HL-60/S4 treated with phorbol 12-myristate 13-acetate at 8.2 ng/mL for 4 days and 3 days (cell line): ENCODE measurements around the gene ATP6V0D1.

Experiments
- in situ Hi-C: fragments of 300-500 bp; cut with MboI; formaldehyde crosslinking; loops from 2 replicates; pipeline ENCODE4 v1.15.0; 2022; ENCODE audit warnings: low sequenced_read_pairs

The ATP6V0D1 gene

GRCh38 chr16:67463691-67464090 is 17.3 kb downstream of the ATP6V0D1 start:
- in situ Hi-C loops: no loop called here

GRCh38 chr16:67463059-67463458 is 17.9 kb downstream of the ATP6V0D1 start:
- in situ Hi-C loops: no loop called here

- in situ Hi-C loops: no loop called here
Measured at GRCh38 chr16:67462279-67462655, 18.7 kb downstream of the ATP6V0D1 start.

- in situ Hi-C loops: no loop called here
Measured at GRCh38 chr16:67461600-67462278, 19.2 kb downstream of the ATP6V0D1 start.

- in situ Hi-C loops: no loop called here
Measured at GRCh38 chr16:67460961-67461360, 20.0 kb downstream of the ATP6V0D1 start.

- in situ Hi-C loops: no loop called here
Measured at GRCh38 chr16:67460168-67460567, 20.8 kb downstream of the ATP6V0D1 start.

- in situ Hi-C loops: no loop called here
Measured at GRCh38 chr16:67459861-67460150, 21.2 kb downstream of the ATP6V0D1 start.

- in situ Hi-C loops: no loop called here
Measured at GRCh38 chr16:67459066-67459860, 21.7 kb downstream of the ATP6V0D1 start.

- in situ Hi-C loops: no loop called here
Measured at GRCh38 chr16:67458121-67458641, 22.8 kb downstream of the ATP6V0D1 start.

- in situ Hi-C loops: no loop called here
Measured at GRCh38 chr16:67457611-67458010, 23.3 kb downstream of the ATP6V0D1 start.

- in situ Hi-C loops: no loop called here
Measured at GRCh38 chr16:67456391-67457081, 24.4 kb downstream of the ATP6V0D1 start.

GRCh38 chr16:67454852-67455251 is 26.1 kb downstream of the ATP6V0D1 start:
- in situ Hi-C loops: no loop called here

GRCh38 chr16:67454104-67454503 is 26.9 kb downstream of the ATP6V0D1 start:
- in situ Hi-C loops: no loop called here

- in situ Hi-C loops: no loop called here
Measured at GRCh38 chr16:67451704-67452435, 29.1 kb downstream of the ATP6V0D1 start.

- in situ Hi-C loops: no loop called here
Measured at GRCh38 chr16:67451061-67451703, 29.8 kb downstream of the ATP6V0D1 start.

GRCh38 chr16:67449739-67450138 is 31.2 kb downstream of the ATP6V0D1 start:
- in situ Hi-C loops: loop anchor here (25.0 kb wide), 1 partner anchor 487 kb away; the partner anchor contains the start of gene CES3

GRCh38 chr16:67449336-67449735 is 31.6 kb downstream of the ATP6V0D1 start:
- in situ Hi-C loops: loop anchor here (25.0 kb wide), 1 partner anchor 487 kb away; the partner anchor contains the start of gene CES3

GRCh38 chr16:67448580-67448979 is 32.4 kb downstream of the ATP6V0D1 start:
- in situ Hi-C loops: loop anchor here (25.0 kb wide), 1 partner anchor 486 kb away; the partner anchor contains the start of gene CES3

GRCh38 chr16:67447508-67448076 is 33.4 kb downstream of the ATP6V0D1 start:
- in situ Hi-C loops: loop anchor here (25.0 kb wide), 1 partner anchor 485 kb away; the partner anchor contains the start of gene CES3
